Immature natural killer cell (primary cell): ENCODE data around the gene ELP1. TPM values are rescaled to one million over a fixed set of nuclear protein-coding genes. Genes with fewer than 3 reads are reported as not detected.
"Not testable (repeated sequence)": the region's sequence is repeated elsewhere in the genome, so short reads cannot be mapped to it uniquely, and the experiment has no call there.

Source experiments
- DNase-seq, 3 donors: peaks; one replicate each; pipeline ENCODE4 v3.0.0; 2022; ENCODE audit warnings: mixed read lengths in 1 of 3
- H3K27ac Mint-ChIP-seq, 6 donors: one replicate each; pipeline ENCODE4 v1.8.0; 2020; ENCODE audit warnings: mixed read lengths in 6 of 6, mild to moderate bottlenecking in 5 of 6, inconsistent platforms in 4 of 6, moderate library complexity in 3 of 6
- H3K27me3 Mint-ChIP-seq, 3 donors: one replicate each; pipeline ENCODE4 v1.8.0; 2020 to 2021; ENCODE audit warnings: low read depth in 3 of 3, mild to moderate bottlenecking in 3 of 3, mixed read lengths in 3 of 3, moderate library complexity in 3 of 3, inconsistent platforms in 1 of 3
- H3K36me3 Mint-ChIP-seq, 3 donors: one replicate each; pipeline ENCODE4 v1.8.0; 2020; ENCODE audit warnings: mixed read lengths in 3 of 3, inconsistent platforms in 2 of 3, mild to moderate bottlenecking in 2 of 3
- H3K4me1 Mint-ChIP-seq, 2 donors: one replicate each; pipeline ENCODE4 v1.8.0; 2020; ENCODE audit warnings: inconsistent platforms in 2 of 2, mild to moderate bottlenecking in 2 of 2, mixed read lengths in 2 of 2, moderate library complexity in 1 of 2
- H3K4me3 Mint-ChIP-seq, 5 donors: one replicate each; pipeline ENCODE4 v1.8.0; 2020; ENCODE audit warnings: mild to moderate bottlenecking in 5 of 5, mixed read lengths in 5 of 5, inconsistent platforms in 3 of 5, moderate library complexity in 3 of 5
- H3K9me3 Mint-ChIP-seq, 6 donors: one replicate each; pipeline ENCODE4 v1.8.0; 2020; ENCODE audit warnings: mild to moderate bottlenecking in 6 of 6, mixed read lengths in 6 of 6, inconsistent platforms in 4 of 6, moderate library complexity in 3 of 6
- polyA plus RNA-seq, 3 donors: library from polyadenylated mRNA; unstranded; fragments of 300-500 nt; fragmentation: Illumina TruSeq; gene quantifications; one replicate each; pipeline ENCODE4 v1.2.3, GENCODE V29; 2021

The ELP1 gene
- 10 to 100 TPM in 2 of 3 donors, 1 to 10 TPM in 1; 9.2 to 18.8 (median 17.3) TPM for polyA plus RNA-seq

- Mint-ChIP-seq H3K36me3 (peaks cover 0 to 9% (median 4%) of the 10 kb centered on the region in 3 donors), H3K27me3 (peaks cover 0 to 8% (median 7%) of the 10 kb centered on the region in 3 donors), H3K4me3 (peak within 1 kb of the TSS; percentile 99), H3K9me3 (no peaks in the 10 kb centered on the region), H3K27ac (peak within 1 kb of the TSS; percentile 94 to 99 (median 97)), H3K4me1 (peaks cover 27 to 48% of the 10 kb centered on the region in 2 donors)
- peak; percentile 90 to 92 (median 91) for DNase-seq
These were observed at the start of gene ELP1 for GRCh38 chr9:108933718-108934322. TSS of gene ELP1 (minus strand) at chr9:108934124. CDS start at chr9:108931146, 2,978 bp downstream.

- Mint-ChIP-seq H3K4me1 (no peaks in the 10 kb centered on the region), H3K36me3 (no peaks in the 10 kb centered on the region), H3K9me3 (no peaks in the 10 kb centered on the region), H3K27me3 (peaks cover 0 to 1% (median 0%) of the 10 kb centered on the region in 3 donors), H3K4me3 (no peak overlapping the region), H3K27ac (no peak overlapping the region)
- DNase-seq, result no peak
These were observed 47.0 kb upstream of the ELP1 start for GRCh38 chr9:108980893-108981292.

GRCh38 chr9:108978205-108978604, 44.3 kb upstream of the ELP1 start:
- Mint-ChIP-seq H3K36me3 (no peaks in the 10 kb centered on the region), H3K4me1 (no peaks in the 10 kb centered on the region), H3K27ac (no peak overlapping the region)

GRCh38 chr9:108973895-108974294, 40.0 kb upstream of the ELP1 start:
- Mint-ChIP-seq H3K9me3 (no peaks in the 10 kb centered on the region), H3K4me3 (no peak overlapping the region), H3K27me3 (peaks cover 0 to 1% (median 0%) of the 10 kb centered on the region in 3 donors), H3K4me1 (no peaks in the 10 kb centered on the region), H3K36me3 (peaks cover 0 to 7% (median 5%) of the 10 kb centered on the region in 3 donors), H3K27ac (no peak overlapping the region)
- DNase-seq, result no peak

More at GRCh38 chr9:108978205-108978604, 44.3 kb upstream of the ELP1 start:
- Mint-ChIP-seq H3K4me3 (no peak overlapping the region), H3K27me3 (peaks cover 0 to 1% (median 0%) of the 10 kb centered on the region in 3 donors), H3K9me3 (no peaks in the 10 kb centered on the region)
- DNase-seq, result no peak

- no peaks in the 10 kb centered on the region for H3K9me3 Mint-ChIP-seq
- no peaks in the 10 kb centered on the region for H3K27me3 Mint-ChIP-seq
- no peaks in the 10 kb centered on the region for H3K4me1 Mint-ChIP-seq
- H3K4me3 Mint-ChIP-seq, result no peak overlapping the region
- no peak overlapping the region for H3K27ac Mint-ChIP-seq
- DNase-seq, result no peak
- H3K36me3 Mint-ChIP-seq, result peaks cover 0 to 7% (median 5%) of the 10 kb centered on the region in 3 donors
These were observed 38.8 kb upstream of the ELP1 start for GRCh38 chr9:108972626-108973209.

- Mint-ChIP-seq H3K4me3 (no peak overlapping the region), H3K4me1 (no peaks in the 10 kb centered on the region), H3K36me3 (peaks cover 0 to 7% (median 5%) of the 10 kb centered on the region in 3 donors), H3K9me3 (no peaks in the 10 kb centered on the region), H3K27me3 (no peaks in the 10 kb centered on the region), H3K27ac (no peak overlapping the region)
- no peak for DNase-seq
These were observed 38.3 kb upstream of the ELP1 start for GRCh38 chr9:108972186-108972585.

GRCh38 chr9:108971392-108971791, 37.5 kb upstream of the ELP1 start:
- not testable (repeated sequence) for H3K4me3 Mint-ChIP-seq, H3K36me3 Mint-ChIP-seq, H3K9me3 Mint-ChIP-seq, H3K4me1 Mint-ChIP-seq, H3K27me3 Mint-ChIP-seq, DNase-seq
- peak overlapping the region in 1 of 6 donors; percentile 5 for H3K27ac Mint-ChIP-seq

GRCh38 chr9:108967916-108968315, 34.0 kb upstream of the ELP1 start:
- peaks cover 0 to 7% (median 5%) of the 10 kb centered on the region in 3 donors for H3K36me3 Mint-ChIP-seq
- no peaks in the 10 kb centered on the region for H3K4me1 Mint-ChIP-seq
- H3K27ac Mint-ChIP-seq, result no peak overlapping the region
- no peak overlapping the region for H3K4me3 Mint-ChIP-seq
- H3K9me3 Mint-ChIP-seq, result no peaks in the 10 kb centered on the region
- no peaks in the 10 kb centered on the region for H3K27me3 Mint-ChIP-seq
- no peak for DNase-seq

GRCh38 chr9:108963459-108964143, 29.7 kb upstream of the ELP1 start:
- Mint-ChIP-seq H3K9me3 (no peaks in the 10 kb centered on the region), H3K27ac (no peak overlapping the region), H3K4me3 (no peak overlapping the region), H3K4me1 (no peaks in the 10 kb centered on the region), H3K27me3 (no peaks in the 10 kb centered on the region), H3K36me3 (no peaks in the 10 kb centered on the region)
- no peak for DNase-seq

- Mint-ChIP-seq H3K9me3 (no peaks in the 10 kb centered on the region), H3K4me3 (no peak overlapping the region), H3K36me3 (no peaks in the 10 kb centered on the region), H3K4me1 (no peaks in the 10 kb centered on the region), H3K27me3 (peaks cover 0 to under 1% (median 0%) of the 10 kb centered on the region in 3 donors), H3K27ac (no peak overlapping the region)
- no peak for DNase-seq
These were observed 27.2 kb upstream of the ELP1 start for GRCh38 chr9:108961151-108961550.

GRCh38 chr9:108960331-108960730, 26.4 kb upstream of the ELP1 start:
- no peak for DNase-seq
- H3K4me3 Mint-ChIP-seq, result no peak overlapping the region
- no peaks in the 10 kb centered on the region for H3K9me3 Mint-ChIP-seq
- no peak overlapping the region for H3K27ac Mint-ChIP-seq
- no peaks in the 10 kb centered on the region for H3K4me1 Mint-ChIP-seq
- H3K27me3 Mint-ChIP-seq, result peaks cover 0 to 3% (median 0%) of the 10 kb centered on the region in 3 donors
- H3K36me3 Mint-ChIP-seq, result no peaks in the 10 kb centered on the region

- no peaks in the 10 kb centered on the region for H3K4me1 Mint-ChIP-seq
- H3K9me3 Mint-ChIP-seq, result no peaks in the 10 kb centered on the region
- H3K27me3 Mint-ChIP-seq, result peaks cover 0 to 3% (median 0%) of the 10 kb centered on the region in 3 donors
- H3K4me3 Mint-ChIP-seq, result no peak overlapping the region
- DNase-seq, result no peak
- no peaks in the 10 kb centered on the region for H3K36me3 Mint-ChIP-seq
- H3K27ac Mint-ChIP-seq, result no peak overlapping the region
These were observed 22.7 kb upstream of the ELP1 start for GRCh38 chr9:108956631-108957026.

- H3K9me3 Mint-ChIP-seq, result no peaks in the 10 kb centered on the region
- no peaks in the 10 kb centered on the region for H3K36me3 Mint-ChIP-seq
- H3K27ac Mint-ChIP-seq, result no peak overlapping the region
- DNase-seq, result no peak
- H3K4me3 Mint-ChIP-seq, result no peak overlapping the region
- peaks cover 0 to 3% (median 0%) of the 10 kb centered on the region in 3 donors for H3K27me3 Mint-ChIP-seq
- no peaks in the 10 kb centered on the region for H3K4me1 Mint-ChIP-seq
These were observed 22.2 kb upstream of the ELP1 start for GRCh38 chr9:108956022-108956630.
